ENCODE data around the gene FLT1.

Gene FLT1

DNA sequence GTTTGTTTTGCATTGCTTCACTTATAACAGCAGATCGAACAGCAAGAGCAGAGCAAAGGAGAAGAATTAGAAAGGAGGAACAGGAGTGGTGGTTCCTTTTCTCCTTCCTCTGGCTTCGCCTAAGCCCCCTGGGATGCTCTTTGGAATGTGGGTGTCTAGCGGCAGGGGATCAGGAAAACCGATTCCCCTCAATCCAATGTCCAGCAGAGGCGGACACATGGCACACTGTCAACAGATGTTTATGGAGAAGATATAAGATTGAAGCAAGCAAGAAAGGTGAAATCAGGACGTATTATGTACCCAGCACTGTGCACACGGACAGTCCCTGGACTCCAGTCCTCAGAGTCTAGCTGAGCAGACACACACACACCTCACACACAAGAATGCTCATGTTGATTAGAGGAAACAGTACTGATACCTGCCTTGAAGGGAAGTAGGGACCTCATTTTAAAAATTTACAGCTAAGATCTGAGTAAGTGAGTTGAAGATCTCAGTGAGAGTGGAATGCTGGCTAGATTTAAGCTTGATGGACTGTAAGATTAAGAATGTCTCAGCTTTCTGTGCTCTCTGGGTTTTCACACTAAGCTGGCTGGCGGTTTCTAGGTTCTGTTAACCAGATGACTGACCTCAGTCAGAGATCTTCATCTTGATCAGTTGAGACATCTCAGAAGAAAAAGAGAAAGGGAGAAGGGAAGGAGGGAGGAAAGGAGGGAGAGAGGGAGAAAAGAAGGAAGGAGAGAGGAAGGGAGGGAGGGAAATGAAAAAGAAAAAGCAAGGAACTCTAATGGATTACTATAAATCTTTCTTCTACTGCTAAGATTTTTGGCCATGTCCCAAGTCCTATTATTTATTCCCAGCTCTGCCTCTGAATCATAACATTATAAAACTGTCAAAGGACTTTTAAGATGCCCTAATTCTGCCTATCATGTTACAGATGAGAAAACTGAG is 44.8 kb downstream of the FLT1 start:
- no peaks in the 10 kb centered on the region for H3K36me3 ChIP-seq (ENCODE audit: control insufficient read depth, insufficient read depth, low read length)
- H3K4me3 ChIP-seq (ENCODE audit: insufficient read depth, low read depth, low read length, poor library complexity, severe bottlenecking), result no peak overlapping the region
- no peaks in the 10 kb centered on the region for H3K4me1 ChIP-seq (ENCODE audit: control insufficient read depth, insufficient read depth, low read length, poor library complexity, severe bottlenecking)
- no peak for DNase-seq
- no peaks in the 10 kb centered on the region for H3K27me3 ChIP-seq (replicated peaks; ENCODE audit: control insufficient read depth, insufficient read depth, low read length, poor library complexity, severe bottlenecking)
- no peak overlapping the region for H3K27ac ChIP-seq (ENCODE audit: insufficient read depth, low read length, poor library complexity, severe bottlenecking)
- no peaks in the 10 kb centered on the region for H3K9me3 ChIP-seq (ENCODE audit: control insufficient read depth, low read length)

DNA sequence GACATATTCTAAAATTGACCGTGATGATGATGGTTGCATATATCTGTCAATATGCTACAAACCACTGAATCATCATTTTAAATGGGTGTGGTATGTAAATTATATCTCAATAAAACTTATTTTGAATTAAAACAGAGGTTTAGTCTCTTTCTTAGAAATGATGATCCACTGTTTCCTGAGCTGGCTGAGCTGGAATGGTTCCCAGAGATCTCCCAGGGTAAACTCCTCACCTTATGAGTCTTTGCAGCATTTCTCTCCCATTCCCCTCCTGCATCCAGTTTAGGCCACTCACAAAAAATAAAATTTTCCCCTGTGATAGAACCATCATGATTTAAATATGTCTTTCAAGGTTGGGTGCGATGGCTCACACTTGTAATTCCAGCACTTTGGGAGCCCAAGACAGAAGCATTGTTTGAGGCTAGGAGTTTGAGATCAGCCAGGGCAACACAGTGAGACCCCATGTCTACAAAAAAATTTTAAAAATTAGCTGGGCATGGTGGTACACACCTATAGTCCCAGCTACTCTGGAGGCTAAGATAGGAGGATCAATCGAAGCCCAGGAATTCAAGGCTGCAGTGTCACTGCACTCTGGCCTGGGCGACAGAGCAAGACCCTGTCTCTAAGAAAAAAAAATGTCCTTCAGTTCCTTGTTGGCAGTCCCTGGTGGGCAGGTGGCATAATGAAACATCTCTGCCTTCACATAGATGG is 46.1 kb downstream of the FLT1 start:
- no peak for DNase-seq

DNA sequence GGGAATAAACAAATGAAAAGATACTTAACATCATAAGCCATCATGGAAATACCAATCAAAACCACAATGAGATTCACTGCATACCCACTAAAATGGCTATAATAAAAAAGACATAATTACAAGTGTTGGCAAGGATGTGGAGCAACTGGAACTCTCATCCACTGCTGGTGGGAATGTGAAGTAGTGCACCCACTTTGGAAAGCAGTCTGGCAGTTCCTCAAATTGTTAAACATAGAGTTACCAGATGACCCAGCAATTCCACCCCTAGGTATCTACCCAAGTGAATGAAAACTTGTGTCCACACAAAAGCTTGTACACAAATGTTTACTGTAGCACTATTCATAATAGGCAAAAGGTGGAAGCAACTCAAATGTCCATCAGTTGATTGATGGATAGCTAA is 46.9 kb downstream of the FLT1 start:
- H3K9me3 ChIP-seq (ENCODE audit: control insufficient read depth, low read length), result no peaks in the 10 kb centered on the region
- H3K27ac ChIP-seq (ENCODE audit: insufficient read depth, low read length, poor library complexity, severe bottlenecking), result no peak overlapping the region
- no peaks in the 10 kb centered on the region for H3K27me3 ChIP-seq (replicated peaks; ENCODE audit: control insufficient read depth, insufficient read depth, low read length, poor library complexity, severe bottlenecking)
- no peaks in the 10 kb centered on the region for H3K4me1 ChIP-seq (ENCODE audit: control insufficient read depth, insufficient read depth, low read length, poor library complexity, severe bottlenecking)
- H3K4me3 ChIP-seq (ENCODE audit: insufficient read depth, low read depth, low read length, poor library complexity, severe bottlenecking), result no peak overlapping the region
- no peaks in the 10 kb centered on the region for H3K36me3 ChIP-seq (ENCODE audit: control insufficient read depth, insufficient read depth, low read length)
- DNase-seq, result no peak

More for the DNA sequence above, 46.1 kb downstream of the FLT1 start:
- Histone ChIP-seq H3K4me3 (ENCODE audit: insufficient read depth, low read depth, low read length, poor library complexity, severe bottlenecking) (no peak overlapping the region), H3K27ac (ENCODE audit: insufficient read depth, low read length, poor library complexity, severe bottlenecking) (no peak overlapping the region), H3K4me1 (ENCODE audit: control insufficient read depth, insufficient read depth, low read length, poor library complexity, severe bottlenecking) (no peaks in the 10 kb centered on the region), H3K9me3 (ENCODE audit: control insufficient read depth, low read length) (no peaks in the 10 kb centered on the region), H3K36me3 (ENCODE audit: control insufficient read depth, insufficient read depth, low read length) (no peaks in the 10 kb centered on the region), H3K27me3 (replicated peaks; ENCODE audit: control insufficient read depth, insufficient read depth, low read length, poor library complexity, severe bottlenecking) (no peaks in the 10 kb centered on the region)

DNA sequence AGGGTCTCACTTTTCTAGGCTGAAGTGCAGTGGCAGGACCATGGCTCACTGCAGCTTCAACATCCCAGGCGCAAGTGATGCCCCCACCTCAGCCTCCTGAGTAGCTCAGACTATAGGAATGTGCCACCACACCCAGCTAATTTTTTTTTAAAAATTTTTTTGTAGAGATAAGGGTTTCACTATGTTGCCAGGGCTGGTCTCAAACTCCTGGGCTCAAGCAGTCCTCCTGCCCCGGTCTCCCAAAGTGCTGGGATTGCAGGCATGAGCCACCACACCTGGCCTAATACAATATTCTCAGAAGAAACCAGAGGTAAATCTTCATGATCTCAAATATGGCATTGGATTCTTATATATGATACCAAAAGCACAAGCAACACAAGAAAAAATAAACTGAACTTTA is 47.7 kb downstream of the FLT1 start:
- H3K36me3 ChIP-seq (ENCODE audit: control insufficient read depth, insufficient read depth, low read length), result no peaks in the 10 kb centered on the region
- no peaks in the 10 kb centered on the region for H3K9me3 ChIP-seq (ENCODE audit: control insufficient read depth, low read length)
- DNase-seq, result no peak
- H3K27me3 ChIP-seq (replicated peaks; ENCODE audit: control insufficient read depth, insufficient read depth, low read length, poor library complexity, severe bottlenecking), result no peaks in the 10 kb centered on the region
- no peaks in the 10 kb centered on the region for H3K4me1 ChIP-seq (ENCODE audit: control insufficient read depth, insufficient read depth, low read length, poor library complexity, severe bottlenecking)
- no peak overlapping the region for H3K4me3 ChIP-seq (ENCODE audit: insufficient read depth, low read depth, low read length, poor library complexity, severe bottlenecking)
- H3K27ac ChIP-seq (ENCODE audit: insufficient read depth, low read length, poor library complexity, severe bottlenecking), result no peak overlapping the region

GRCh38 chr13:28442839-28443238 is 52.1 kb downstream of the FLT1 start:
- Histone ChIP-seq H3K4me3 (ENCODE audit: insufficient read depth, low read depth, low read length, poor library complexity, severe bottlenecking) (no peak overlapping the region), H3K36me3 (ENCODE audit: control insufficient read depth, insufficient read depth, low read length) (no peaks in the 10 kb centered on the region), H3K9me3 (ENCODE audit: control insufficient read depth, low read length) (no peaks in the 10 kb centered on the region), H3K27ac (ENCODE audit: insufficient read depth, low read length, poor library complexity, severe bottlenecking) (no peak overlapping the region), H3K27me3 (replicated peaks; ENCODE audit: control insufficient read depth, insufficient read depth, low read length, poor library complexity, severe bottlenecking) (no peaks in the 10 kb centered on the region), H3K4me1 (ENCODE audit: control insufficient read depth, insufficient read depth, low read length, poor library complexity, severe bottlenecking) (no peaks in the 10 kb centered on the region)
- no peak for DNase-seq

DNA sequence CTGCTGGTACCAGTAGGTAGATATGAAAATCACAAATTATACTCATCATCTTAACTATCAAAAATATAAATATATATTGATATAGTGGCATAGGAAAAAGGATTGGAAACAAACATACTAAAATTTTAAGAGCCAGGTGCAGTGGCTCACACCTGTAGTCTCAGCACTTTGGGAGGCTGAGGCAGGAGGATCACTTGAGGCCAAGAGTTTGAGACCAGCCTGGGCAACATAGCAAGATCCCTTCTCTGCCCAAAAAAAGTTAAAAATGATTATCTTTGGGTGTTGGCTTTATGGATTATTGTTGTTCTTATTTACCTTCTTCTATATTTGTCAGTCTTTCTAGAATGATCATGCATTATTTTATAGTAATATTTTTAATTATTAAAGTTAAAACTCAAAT is 53.4 kb downstream of the FLT1 start:
- Histone ChIP-seq H3K4me1 (ENCODE audit: control insufficient read depth, insufficient read depth, low read length, poor library complexity, severe bottlenecking) (no peaks in the 10 kb centered on the region), H3K36me3 (ENCODE audit: control insufficient read depth, insufficient read depth, low read length) (no peaks in the 10 kb centered on the region), H3K27me3 (replicated peaks; ENCODE audit: control insufficient read depth, insufficient read depth, low read length, poor library complexity, severe bottlenecking) (no peaks in the 10 kb centered on the region), H3K4me3 (ENCODE audit: insufficient read depth, low read depth, low read length, poor library complexity, severe bottlenecking) (no peak overlapping the region), H3K27ac (ENCODE audit: insufficient read depth, low read length, poor library complexity, severe bottlenecking) (no peak overlapping the region), H3K9me3 (ENCODE audit: control insufficient read depth, low read length) (no peaks in the 10 kb centered on the region)
- no peak for DNase-seq

GRCh38 chr13:28440774-28441504 is 54.0 kb downstream of the FLT1 start:
- H3K36me3 ChIP-seq (ENCODE audit: control insufficient read depth, insufficient read depth, low read length), result no peaks in the 10 kb centered on the region
- no peaks in the 10 kb centered on the region for H3K27me3 ChIP-seq (replicated peaks; ENCODE audit: control insufficient read depth, insufficient read depth, low read length, poor library complexity, severe bottlenecking)
- no peak for DNase-seq
- H3K4me1 ChIP-seq (ENCODE audit: control insufficient read depth, insufficient read depth, low read length, poor library complexity, severe bottlenecking), result no peaks in the 10 kb centered on the region
- H3K9me3 ChIP-seq (ENCODE audit: control insufficient read depth, low read length), result no peaks in the 10 kb centered on the region
- H3K27ac ChIP-seq (ENCODE audit: insufficient read depth, low read length, poor library complexity, severe bottlenecking), result no peak overlapping the region
- no peak overlapping the region for H3K4me3 ChIP-seq (ENCODE audit: insufficient read depth, low read depth, low read length, poor library complexity, severe bottlenecking)

DNA sequence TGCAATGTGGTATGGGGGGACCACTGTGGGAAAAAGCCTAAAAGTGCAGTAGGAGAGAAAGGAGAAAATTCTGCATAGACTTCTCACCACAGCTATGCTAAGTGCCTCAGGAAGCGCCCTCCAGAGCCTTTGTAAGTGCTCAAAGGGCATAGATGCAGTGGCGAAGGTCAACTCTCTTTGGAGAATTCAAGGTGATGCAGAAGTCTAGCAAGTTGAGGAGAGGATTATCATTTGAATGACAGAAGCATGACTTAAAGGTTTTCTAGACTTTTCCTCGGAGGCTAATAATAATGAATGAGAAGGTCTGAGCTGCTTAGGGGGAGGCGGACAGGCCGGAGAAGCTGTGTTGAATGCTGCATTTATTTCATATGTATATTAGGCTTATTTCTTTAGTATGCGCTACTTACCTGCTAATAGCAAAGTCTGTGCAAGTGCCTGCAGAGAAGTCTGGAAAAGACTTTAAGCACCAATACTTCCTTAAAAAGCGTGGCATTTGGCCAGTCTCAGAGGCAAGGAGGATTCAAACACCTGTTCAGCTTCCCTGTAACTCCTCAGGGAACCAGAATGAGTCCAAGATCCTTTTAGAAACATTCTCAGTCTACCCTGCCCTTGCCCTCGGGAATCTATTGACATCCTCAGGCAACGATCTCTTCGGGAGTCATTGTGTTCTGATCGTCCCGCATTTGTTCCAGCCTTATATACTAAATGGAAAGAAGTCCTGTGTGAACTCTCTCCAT is 56.2 kb downstream of the FLT1 start:
- DNase-seq, result no peak
- H3K4me3 ChIP-seq (ENCODE audit: insufficient read depth, low read depth, low read length, poor library complexity, severe bottlenecking), result no peak overlapping the region
- H3K27me3 ChIP-seq (replicated peaks; ENCODE audit: control insufficient read depth, insufficient read depth, low read length, poor library complexity, severe bottlenecking), result no peaks in the 10 kb centered on the region
- H3K36me3 ChIP-seq (ENCODE audit: control insufficient read depth, insufficient read depth, low read length), result no peaks in the 10 kb centered on the region
- no peak overlapping the region for H3K27ac ChIP-seq (ENCODE audit: insufficient read depth, low read length, poor library complexity, severe bottlenecking)
- no peaks in the 10 kb centered on the region for H3K4me1 ChIP-seq (ENCODE audit: control insufficient read depth, insufficient read depth, low read length, poor library complexity, severe bottlenecking)
- no peaks in the 10 kb centered on the region for H3K9me3 ChIP-seq (ENCODE audit: control insufficient read depth, low read length)

DNA sequence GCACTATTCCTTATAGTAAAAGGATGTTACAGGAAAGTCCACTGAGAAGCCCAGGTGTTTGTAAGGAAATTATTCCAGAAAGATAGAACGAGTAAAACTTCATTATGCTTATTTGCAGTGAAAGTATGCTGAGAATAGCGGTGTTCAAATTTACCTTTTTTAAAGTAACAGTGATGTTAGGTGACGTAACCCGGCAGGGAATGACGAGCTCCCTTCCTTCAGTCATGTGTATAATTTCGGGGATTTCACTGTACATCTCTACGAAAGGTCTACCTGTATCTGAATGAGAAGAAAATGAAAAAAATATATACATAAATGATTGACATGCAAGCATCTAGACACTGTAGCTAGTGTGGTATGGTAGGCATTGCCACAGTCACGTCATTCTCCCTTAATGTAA is 56.9 kb downstream of the FLT1 start:
- Histone ChIP-seq H3K27ac (ENCODE audit: insufficient read depth, low read length, poor library complexity, severe bottlenecking) (no peak overlapping the region), H3K27me3 (replicated peaks; ENCODE audit: control insufficient read depth, insufficient read depth, low read length, poor library complexity, severe bottlenecking) (no peaks in the 10 kb centered on the region), H3K9me3 (ENCODE audit: control insufficient read depth, low read length) (no peaks in the 10 kb centered on the region), H3K4me1 (ENCODE audit: control insufficient read depth, insufficient read depth, low read length, poor library complexity, severe bottlenecking) (no peaks in the 10 kb centered on the region), H3K36me3 (ENCODE audit: control insufficient read depth, insufficient read depth, low read length) (no peaks in the 10 kb centered on the region), H3K4me3 (ENCODE audit: insufficient read depth, low read depth, low read length, poor library complexity, severe bottlenecking) (no peak overlapping the region)
- DNase-seq, result no peak

Data from effector memory CD4-positive, alpha-beta T cell (primary cell).